Measurements from ENCODE around the gene ARHGAP26.

GRCh38 chr5:143065185-143065965, 295.2 kb downstream of the ARHGAP26 start:
- TF ChIP-seq CTCF (IDR thresholded peaks at IDR 0.05; ENCODE audit: low read length) (no peak), EZH2 (IDR thresholded peaks at IDR 0.05; ENCODE audit: borderline replicate concordance, low read length) (no peak)
